H9 (cell line): ENCODE results near the gene WARS2. TPM values are rescaled to one million over a fixed set of nuclear protein-coding genes. Genes with fewer than 3 reads are reported as not detected.

Experiments used
- DNase-seq: peaks from one replicate; pipeline ENCODE4 v3.0.0-alpha.2; 2017
- H2AFZ ChIP-seq: one replicate; pipeline ENCODE4 v1.6.1; 2013; ENCODE audit warnings: mild to moderate bottlenecking, low read length, control low read depth, moderate library complexity
- H2AK5ac ChIP-seq: 2 replicates; pipeline ENCODE4 v1.6.1; 2013; ENCODE audit warnings: low read length, control low read depth, mixed read lengths; ENCODE audit not compliant: insufficient read length
- H2BK120ac ChIP-seq: one replicate; pipeline ENCODE4 v1.6.1; 2013; ENCODE audit warnings: low read depth, mild to moderate bottlenecking, low read length, control low read depth, inconsistent platforms; ENCODE audit not compliant: poor library complexity, severe bottlenecking
- H2BK12ac ChIP-seq: 2 replicates; pipeline ENCODE4 v1.6.1; 2013; ENCODE audit warnings: low read length, control low read depth, mixed read lengths, low read depth; ENCODE audit not compliant: insufficient read length
- H2BK15ac ChIP-seq: 2 replicates; pipeline ENCODE4 v1.6.1; 2013; ENCODE audit warnings: low read depth, low read length, control low read depth
- H2BK20ac ChIP-seq: one replicate; pipeline ENCODE4 v1.6.1; 2013; ENCODE audit warnings: low read depth, mild to moderate bottlenecking, low read length, control low read depth, inconsistent platforms; ENCODE audit not compliant: poor library complexity, severe bottlenecking
- H2BK5ac ChIP-seq: 2 replicates; pipeline ENCODE4 v1.6.1; 2013; ENCODE audit warnings: low read length, control low read depth, mixed read lengths; ENCODE audit not compliant: insufficient read length
- H3K14ac ChIP-seq: 2 replicates; pipeline ENCODE4 v1.6.1; 2013; ENCODE audit warnings: low read length, control low read depth; ENCODE audit not compliant: insufficient read depth
- H3K18ac ChIP-seq: 2 replicates; pipeline ENCODE4 v1.6.1; 2013; ENCODE audit warnings: low read depth, mild to moderate bottlenecking, mixed read lengths, low read length, control low read depth; ENCODE audit not compliant: insufficient read length
- H3K23ac ChIP-seq: 2 replicates; pipeline ENCODE4 v1.6.1; 2013; ENCODE audit warnings: low read length, control low read depth, mixed read lengths, low read depth; ENCODE audit not compliant: insufficient read length
- H3K23me2 ChIP-seq: 2 replicates; pipeline ENCODE4 v1.6.1; 2013; ENCODE audit warnings: low read depth, mild to moderate bottlenecking, mixed read lengths, low read length, control low read depth; ENCODE audit not compliant: insufficient read length, poor library complexity, severe bottlenecking
- H3K27ac ChIP-seq: 2 replicates; pipeline ENCODE4 v1.5.1; 2013; ENCODE audit warnings: low read length, control low read depth, mixed read lengths, low read depth; ENCODE audit not compliant: insufficient read length
- H3K27me3 ChIP-seq: 2 replicates; pipeline ENCODE4 v1.6.1; 2013; ENCODE audit warnings: low read length, control low read depth, inconsistent platforms; ENCODE audit not compliant: insufficient read depth
- H3K4ac ChIP-seq: 2 replicates; pipeline ENCODE4 v1.6.1; 2013; ENCODE audit warnings: low read depth, mild to moderate bottlenecking, control low read depth, inconsistent platforms, low read length, moderate library complexity
- H3K4me1 ChIP-seq: 2 replicates; pipeline ENCODE4 v1.6.1; 2013; ENCODE audit warnings: low read length, control low read depth, inconsistent platforms; ENCODE audit not compliant: insufficient read depth
- H3K4me2 ChIP-seq: 2 replicates; pipeline ENCODE4 v1.6.1; 2013; ENCODE audit warnings: low read length, control low read depth, mixed read lengths; ENCODE audit not compliant: insufficient read length, insufficient read depth
- H3K56ac ChIP-seq: 2 replicates; pipeline ENCODE4 v1.6.1; 2013; ENCODE audit warnings: low read depth, mild to moderate bottlenecking, mixed read lengths, low read length, control low read depth; ENCODE audit not compliant: insufficient read length
- H3K79me1 ChIP-seq: 2 replicates; pipeline ENCODE4 v1.6.1; 2013; ENCODE audit warnings: low read depth, mild to moderate bottlenecking, moderate library complexity, low read length, control low read depth, inconsistent platforms; ENCODE audit not compliant: insufficient read depth, poor library complexity, severe bottlenecking
- H3K79me2 ChIP-seq: 2 replicates; pipeline ENCODE4 v1.6.1; 2013; ENCODE audit warnings: low read length, control low read depth, inconsistent platforms; ENCODE audit not compliant: insufficient read depth
- H3K9ac ChIP-seq: 2 replicates; pipeline ENCODE4 v1.6.1; 2013; ENCODE audit warnings: low read length, control low read depth, mixed read lengths; ENCODE audit not compliant: insufficient read length; ENCODE audit errors: extremely low read depth
- H3K9me3 ChIP-seq: one replicate; pipeline ENCODE4 v1.6.1; 2013; ENCODE audit warnings: low read depth, low read length, inconsistent platforms; ENCODE audit not compliant: control insufficient read depth
- H3T11ph ChIP-seq: one replicate; pipeline ENCODE4 v1.6.1; 2013; ENCODE audit warnings: mild to moderate bottlenecking, low read length, control low read depth, inconsistent platforms
- H4K20me1 ChIP-seq: one replicate; pipeline ENCODE4 v1.6.1; 2013; ENCODE audit not compliant: control insufficient read depth, insufficient read length, insufficient read depth
- H4K5ac ChIP-seq: 2 replicates; pipeline ENCODE4 v1.6.1; 2013; ENCODE audit warnings: low read depth, mild to moderate bottlenecking, mixed read lengths, low read length, control low read depth; ENCODE audit not compliant: insufficient read length
- H4K8ac ChIP-seq: replicated peaks from 2 replicates; pipeline ENCODE4 v1.6.1; 2013; ENCODE audit warnings: low read length, control low read depth, mixed read lengths, low read depth; ENCODE audit not compliant: insufficient read length
- H4K91ac ChIP-seq: 2 replicates; pipeline ENCODE4 v1.6.1; 2013; ENCODE audit warnings: low read depth, mild to moderate bottlenecking, moderate library complexity, mixed read lengths, low read length, control low read depth; ENCODE audit not compliant: insufficient read length
- H3K27ac Mint-ChIP-seq, 3 experiments: 2 replicates in 2 of 3; 3 replicates in 1 of 3; pipeline ENCODE4 v1.8.0; 2020 to 2021; ENCODE audit warnings: mixed read lengths in 3 of 3, mild to moderate bottlenecking in 1 of 3, moderate library complexity in 1 of 3
- H3K27me3 Mint-ChIP-seq: 2 replicates; pipeline ENCODE4 v1.8.0; 2021; ENCODE audit warnings: low read depth, mild to moderate bottlenecking, moderate library complexity, mixed read lengths
- H3K36me3 Mint-ChIP-seq, 3 experiments: 2 replicates in 2 of 3; 3 replicates in 1 of 3; pipeline ENCODE4 v1.8.0; 2020 to 2021; ENCODE audit warnings: low read depth in 3 of 3, mixed read lengths in 3 of 3; ENCODE audit not compliant: insufficient read depth in 1 of 3
- H3K4me1 Mint-ChIP-seq, 2 experiments: 2 replicates each; pipeline ENCODE4 v1.8.0; 2020; ENCODE audit warnings: mixed read lengths in 2 of 2
- H3K4me3 Mint-ChIP-seq, 2 experiments: 2 replicates in 1 of 2; 3 replicates in 1 of 2; pipeline ENCODE4 v1.8.0; 2020 to 2021; ENCODE audit warnings: mild to moderate bottlenecking in 2 of 2, mixed read lengths in 2 of 2, moderate library complexity in 1 of 2
- H3K9me3 Mint-ChIP-seq, 2 experiments: 2 replicates in 1 of 2; 3 replicates in 1 of 2; pipeline ENCODE4 v1.8.0; 2020; ENCODE audit warnings: mild to moderate bottlenecking in 2 of 2, mixed read lengths in 2 of 2, moderate library complexity in 1 of 2
- CTCF ChIP-seq: fragments of 200-600 bp; sonication (generic); conservative IDR thresholded peaks from 3 replicates; pipeline ENCODE4 v1.8.0; 2021; ENCODE audit warnings: antibody characterized with exemption, mild to moderate bottlenecking
- WGBS: extraction: QIAGEN DNeasy Blood & Tissue Kit; methylation state at CpG from one replicate; pipeline ENCODE4 v1.1.7; 2013; ENCODE audit warnings: missing lambda C conversion rate, low lambda C conversion rate, mixed read lengths; ENCODE audit not compliant: insufficient read length; ENCODE audit errors: extremely low coverage; 5-methylcytosine and 5-hydroxymethylcytosine counted together
- total RNA-seq: library from RNA; stranded (reverse); gene quantifications from 2 replicates; pipeline ENCODE4 v1.2.1, GENCODE V29; 2021

Gene WARS2
- total RNA-seq, 1 experiment from 2014 or later: 9.7 TPM

GRCh38 chr1:119040906-119041305 lies 99.5 kb downstream of the WARS2 start:
- Histone ChIP-seq H2BK12ac (no peak overlapping the region), H3K4me2 (no peak overlapping the region), H3K27ac (no peak overlapping the region), H2AFZ (no peak overlapping the region), H3K9me3 (no peaks in the 10 kb centered on the region), H4K91ac (no peak overlapping the region), H3K18ac (no peak overlapping the region), H2BK20ac (no peak overlapping the region), H2BK120ac (no peak overlapping the region), H3K4me1 (no peaks in the 10 kb centered on the region; the same call in 1 of the 2 replicates), H3K9ac (no peak overlapping the region), H4K20me1 (no peaks in the 10 kb centered on the region), H3T11ph (no peak overlapping the region), H3K79me1 (no peaks in the 10 kb centered on the region), H3K23ac (no peak overlapping the region), H3K4ac (no peak overlapping the region), H3K14ac (no peak overlapping the region), H2BK15ac (no peak overlapping the region), H2BK5ac (no peak overlapping the region), H4K5ac (no peak overlapping the region), H2AK5ac (no peak overlapping the region), H3K27me3 (no peaks in the 10 kb centered on the region), H3K79me2 (no peaks in the 10 kb centered on the region), H3K56ac (no peak overlapping the region), H3K23me2 (no peaks in the 10 kb centered on the region), H4K8ac (no peak overlapping the region)
- DNase-seq: no peak
- no CpG with 5 or more reads among the region's 2 CpGs for WGBS
- Mint-ChIP-seq H3K4me1 (peaks cover 12 to 15% of the 10 kb centered on the region in 2 experiments), H3K27me3 (no peaks in the 10 kb centered on the region), H3K9me3 (no peaks in the 10 kb centered on the region), H3K27ac (peak overlapping the region in 2 of 3 experiments; percentile 50 to 53; a peak in 1 of 7 replicates), H3K36me3 (no peaks in the 10 kb centered on the region), H3K4me3 (no peak overlapping the region)
- no peak for TF ChIP-seq CTCF
